K562 (cell line): ENCODE results near the gene CPNE2. TPM values are rescaled to one million over a fixed set of nuclear protein-coding genes. Genes with fewer than 3 reads are reported as not detected.

Experiments used
- DPF2 ChIP-seq: fragments of 450-650 bp; IDR thresholded peaks from 2 replicates; pipeline ENCODE4 v1.6.1; 2016
- EHMT2 ChIP-seq: fragments of 450-650 bp; IDR thresholded peaks from 2 replicates; pipeline ENCODE4 v1.6.1; 2018; ENCODE audit warnings: antibody characterized with exemption
- ELF4 ChIP-seq: fragments of 450-650 bp; formaldehyde crosslinking; IDR thresholded peaks from 2 replicates; pipeline ENCODE4 v1.4.0; 2022; ENCODE audit warnings: missing genetic modification characterization
- FOXK2 ChIP-seq, 2 experiments: fragments of 450-650 bp; IDR thresholded peaks in 1 of 2; conservative IDR thresholded peaks in 1 of 2; 2 replicates each; pipeline ENCODE4 v1.6.1; 2016; ENCODE audit warnings: low read depth in 2 of 2, mild to moderate bottlenecking in 1 of 2
- FOXP4 ChIP-seq: sonication (generic); formaldehyde crosslinking; IDR thresholded peaks from 2 replicates; pipeline ENCODE4 v1.8.0; 2022; ENCODE audit warnings: mild to moderate bottlenecking, missing genetic modification reagents, borderline replicate concordance
- HLTF ChIP-seq: fragments of 450-650 bp; IDR thresholded peaks from 2 replicates; pipeline ENCODE4 v1.6.1; 2016
- MLLT1 ChIP-seq, 2 experiments: fragments of 450-650 bp; IDR thresholded peaks; 2 replicates each; pipeline ENCODE4 v1.6.1; 2016
- MXD1 ChIP-seq: fragments of 250-450 bp; sonication (Bioruptor Pico); IDR thresholded peaks from 2 replicates; pipeline ENCODE4 v1.8.0; 2021; ENCODE audit warnings: borderline replicate concordance, mild to moderate bottlenecking, moderate library complexity; ENCODE audit not compliant: poor library complexity, severe bottlenecking
- PHB2 ChIP-seq: fragments of 450-650 bp; IDR thresholded peaks from 2 replicates; pipeline ENCODE4 v1.6.1; 2017; ENCODE audit warnings: low read depth
- POU5F1 ChIP-seq: fragments of 150-350 bp; IDR thresholded peaks from 2 replicates; pipeline ENCODE4 v1.6.1; 2014; ENCODE audit warnings: borderline replicate concordance, low read length, low read depth, mild to moderate bottlenecking; ENCODE audit not compliant: partially characterized antibody
- THRAP3 ChIP-seq: fragments of 450-650 bp; IDR thresholded peaks from 2 replicates; pipeline ENCODE4 v1.6.1; 2016; ENCODE audit warnings: mild to moderate bottlenecking, inconsistent platforms, borderline replicate concordance
- ZBTB2 ChIP-seq: fragments of 450-650 bp; IDR thresholded peaks from 2 replicates; pipeline ENCODE4 v1.6.1; 2016; ENCODE audit warnings: antibody characterized with exemption
- ZBTB26 ChIP-seq: fragments of 450-650 bp; formaldehyde crosslinking; IDR thresholded peaks from 2 replicates; pipeline ENCODE4 v1.4.0; 2022; ENCODE audit warnings: missing genetic modification characterization
- ZNF592 ChIP-seq: fragments of 450-650 bp; IDR thresholded peaks from 2 replicates; pipeline ENCODE4 v1.6.1; 2017; ENCODE audit warnings: antibody characterized with exemption, mild to moderate bottlenecking
- polyA plus RNA-seq, 8 experiments: library from polyadenylated mRNA; depleted of rRNA in 4 of 8; stranded (reverse) in 5 of 8; unstranded in 3 of 8; fragments of >200 nt; fragmentation: Nextera tagmentation in 2 of 8; fragmentation: Illumina TruSeq in 1 of 8; extraction: Ambion mirVana in 2 of 8; extraction: Trizol in 1 of 8; gene quantifications; 2 replicates each; pipeline versions ENCODE4 v1.2.1 to v1.2.3, GENCODE V29; 2011 to 2014; ENCODE audit warnings: inconsistent platforms in 1 of 8, missing spikeins in 1 of 8
- total RNA-seq, 7 experiments: library from RNA; depleted of rRNA in 6 of 7; stranded (reverse); fragments of >200 nt in 6 of 7; fragmentation: Illumina TruSeq in 2 of 7; extraction: Trizol in 2 of 7; gene quantifications; 2 replicates each; pipeline versions ENCODE4 v1.2.1 to v1.2.3, GENCODE V29; 2011 to 2021; ENCODE audit warnings: low replicate concordance in 1 of 7

The CPNE2 gene
- total and polyA plus RNA-seq, 9 of the 15 experiments (the other 6 are each of a cell fraction or from before 2014, with no cell fraction given): 3.0 to 13.9 (median 8.6) TPM

GRCh38 chr16:57060323-57061083 lies 31.9 kb upstream of the CPNE2 start (continued):
- TF ChIP-seq ZNF592 (no peak; the same call in 1 of the 2 replicates), ELF4 (CRISPR knock-in tag) (peak; percentile 60; the same call in 1 of the 2 replicates), FOXK2 (conservative IDR thresholded peaks at IDR 0.05 in 1 of 2, IDR thresholded peaks at IDR 0.05 in 1 of 2; ENCODE audit: low read depth in 2 of 2) (0 out of 4 replicates have a peak, but pooled peaks have one; percentile 14 to 23), HLTF (0 out of 2 replicates have a peak, but pooled peaks have one; percentile 26), ZBTB2 (0 out of 2 replicates have a peak, but pooled peaks have one; percentile 23), MXD1 (CRISPR knock-in tag) (no peak), ZBTB26 (peak; percentile 84), POU5F1 (no peak), THRAP3 (peak; percentile 81), DPF2 (0 out of 2 replicates have a peak, but pooled peaks have one; percentile 25), MLLT1 (IDR thresholded peaks at IDR 0.05) (peak; percentile 48 to 58; a peak in 2 of 4 replicates), PHB2 (0 out of 2 replicates have a peak, but pooled peaks have one; percentile 31), FOXP4 (no peak), EHMT2 (peak; percentile 54; the same call in 1 of the 2 replicates)
